DMS 273 (cell line): ENCODE measurements around the gene HDDC3.
"Not testable (repeated sequence)": the region's sequence is repeated elsewhere in the genome, so short reads cannot be mapped to it uniquely, and the experiment has no call there.

Experiments used
- DNase-seq: peaks from one replicate; lab custom pipeline; 2025; ENCODE audit not compliant: unreplicated experiment; lab: John Stamatoyannopoulos, UW

The HDDC3 gene

DNA sequence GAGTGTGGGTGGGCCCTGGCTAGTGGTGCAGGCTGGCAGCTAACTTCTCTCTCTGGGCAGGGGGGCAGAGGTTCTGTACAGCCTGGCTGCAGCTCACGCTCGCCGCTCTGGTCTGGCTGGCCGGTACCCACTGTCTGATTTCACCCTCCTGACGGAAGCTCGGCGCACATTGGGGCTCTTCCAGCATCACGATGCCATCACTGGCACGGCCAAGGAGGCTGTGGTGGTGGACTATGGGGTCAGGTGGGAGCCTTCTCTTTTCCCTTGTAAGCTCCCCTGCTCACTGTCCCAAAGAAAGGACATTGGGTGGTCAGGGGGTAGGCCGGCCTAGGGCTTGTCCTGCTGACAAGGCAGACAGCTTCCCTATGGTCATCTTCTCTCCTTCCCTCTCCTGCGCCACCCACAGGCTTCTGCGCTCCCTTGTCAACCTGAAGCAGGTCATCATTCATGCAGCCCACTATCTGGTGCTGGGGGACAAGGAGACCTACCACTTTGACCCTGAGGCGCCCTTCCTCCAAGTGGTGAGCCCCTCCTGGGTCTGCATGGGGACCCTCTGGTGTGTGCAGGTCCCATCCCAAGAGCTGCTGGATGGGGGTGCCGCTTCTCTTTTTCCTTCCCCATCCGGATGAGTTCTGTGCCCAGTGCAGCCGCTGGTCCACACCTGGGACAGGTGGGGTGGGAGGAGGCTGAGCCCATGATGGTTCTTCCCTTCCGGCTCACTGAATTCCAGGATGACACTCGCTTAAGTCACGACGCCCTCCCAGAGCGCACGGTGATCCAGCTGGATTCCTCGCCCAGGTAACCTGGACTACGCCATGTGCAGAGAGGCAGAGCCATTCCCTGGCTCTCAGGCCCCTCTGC, 21.7 kb downstream of the HDDC3 start:
- DNase-seq, result no peak

DNA sequence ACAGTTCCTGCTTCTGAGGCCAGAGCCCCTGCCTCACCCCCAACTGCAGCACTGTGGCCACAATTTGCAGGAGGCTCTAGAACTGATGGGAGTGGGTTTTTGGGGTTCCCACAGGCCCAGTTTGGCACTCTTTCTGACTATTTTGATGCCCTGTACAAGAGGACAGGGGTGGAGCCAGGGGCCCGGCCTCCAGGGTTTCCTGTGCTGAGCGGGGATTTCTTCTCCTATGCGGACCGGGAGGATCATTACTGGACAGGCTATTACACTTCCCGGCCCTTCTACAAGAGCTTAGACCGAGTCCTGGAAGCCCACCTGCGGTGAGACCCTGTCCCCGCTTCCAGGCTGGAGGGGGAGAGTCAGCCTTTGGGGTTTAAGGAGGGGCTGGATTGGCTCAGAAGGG, 22.4 kb downstream of the HDDC3 start:
- DNase-seq, result no peak

DNA sequence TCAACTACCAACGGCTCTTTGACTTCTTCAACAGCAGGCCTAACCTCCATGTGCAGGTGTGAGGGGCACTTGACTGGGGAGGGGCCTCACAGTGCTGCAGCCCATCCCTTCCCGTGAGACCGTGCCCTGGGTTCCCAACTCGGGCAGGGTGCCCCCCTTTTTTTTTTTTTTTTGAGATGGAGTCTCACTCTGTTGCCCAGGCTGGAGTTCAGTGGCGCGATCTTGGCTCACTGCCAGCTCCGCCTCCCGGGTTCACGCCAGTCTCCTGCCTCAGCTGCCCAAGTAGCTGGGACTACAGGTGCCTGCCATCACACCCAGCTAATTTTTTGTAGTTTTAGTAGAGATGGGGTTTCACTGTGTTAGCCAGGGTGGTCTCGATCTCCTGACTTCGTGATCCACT, 22.9 kb downstream of the HDDC3 start:
- DNase-seq, result not testable (repeated sequence)

DNA sequence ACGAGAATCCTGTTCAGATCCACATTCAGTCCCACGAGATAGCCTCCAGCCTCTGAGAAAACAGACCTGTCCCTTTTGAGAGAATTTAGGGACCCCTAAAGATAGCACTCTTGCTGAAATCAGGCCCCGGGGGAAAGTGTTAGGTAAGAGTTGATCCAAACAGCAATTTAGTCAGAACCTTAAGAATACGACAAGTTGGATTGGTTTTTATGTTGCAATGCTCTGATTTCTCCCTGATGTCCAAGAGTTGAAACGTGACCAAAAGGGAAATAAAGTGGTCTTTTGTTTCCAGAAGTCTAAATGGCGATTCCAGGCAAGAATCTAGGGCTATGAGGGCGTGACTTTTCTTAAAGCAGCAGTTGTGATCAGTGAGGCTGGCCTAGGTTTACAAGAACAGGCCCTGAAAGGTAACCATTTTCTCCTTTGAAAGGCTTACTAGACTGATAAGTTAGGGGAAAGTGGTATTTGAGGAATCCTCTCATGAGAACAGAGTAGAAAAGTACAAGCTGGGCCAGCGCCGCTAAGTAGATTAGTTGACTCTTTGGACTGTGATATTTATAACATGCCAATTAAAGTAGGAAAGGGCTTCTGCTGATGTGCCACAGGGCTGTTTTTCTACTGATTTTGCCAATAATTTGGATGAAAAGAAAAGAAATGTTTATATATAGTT, 24.4 kb downstream of the HDDC3 start:
- DNase-seq, result no peak

DNA sequence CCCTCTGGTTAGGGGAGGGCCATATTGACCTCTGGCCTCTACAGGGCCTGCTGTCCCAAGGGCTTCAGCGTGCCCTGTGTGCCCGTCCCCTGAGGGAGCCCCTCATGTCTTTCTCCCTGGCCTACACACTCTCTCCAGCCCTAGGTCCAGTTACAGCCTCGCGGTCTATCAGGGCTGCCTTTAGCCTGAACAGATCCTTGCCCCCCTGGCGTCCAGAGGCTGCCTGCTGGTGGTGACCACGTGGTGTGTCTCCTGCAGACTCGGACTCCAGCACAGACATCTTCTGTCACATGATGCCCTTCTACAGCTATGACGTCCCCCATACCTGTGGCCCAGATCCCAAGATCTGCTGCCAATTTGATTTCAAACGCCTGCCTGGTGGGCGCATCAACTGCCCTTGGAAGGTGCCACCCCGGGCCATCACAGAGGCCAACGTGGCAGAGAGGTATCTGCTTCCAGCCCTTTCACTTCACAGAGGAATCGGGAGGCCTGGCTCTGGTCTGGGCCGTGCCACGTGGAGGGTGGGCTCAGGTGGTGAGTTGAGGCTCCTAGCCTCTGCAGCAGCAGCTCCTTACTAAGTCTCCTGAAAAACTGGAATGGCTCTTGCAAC, 25.2 kb downstream of the HDDC3 start:
- no peak for DNase-seq

DNA sequence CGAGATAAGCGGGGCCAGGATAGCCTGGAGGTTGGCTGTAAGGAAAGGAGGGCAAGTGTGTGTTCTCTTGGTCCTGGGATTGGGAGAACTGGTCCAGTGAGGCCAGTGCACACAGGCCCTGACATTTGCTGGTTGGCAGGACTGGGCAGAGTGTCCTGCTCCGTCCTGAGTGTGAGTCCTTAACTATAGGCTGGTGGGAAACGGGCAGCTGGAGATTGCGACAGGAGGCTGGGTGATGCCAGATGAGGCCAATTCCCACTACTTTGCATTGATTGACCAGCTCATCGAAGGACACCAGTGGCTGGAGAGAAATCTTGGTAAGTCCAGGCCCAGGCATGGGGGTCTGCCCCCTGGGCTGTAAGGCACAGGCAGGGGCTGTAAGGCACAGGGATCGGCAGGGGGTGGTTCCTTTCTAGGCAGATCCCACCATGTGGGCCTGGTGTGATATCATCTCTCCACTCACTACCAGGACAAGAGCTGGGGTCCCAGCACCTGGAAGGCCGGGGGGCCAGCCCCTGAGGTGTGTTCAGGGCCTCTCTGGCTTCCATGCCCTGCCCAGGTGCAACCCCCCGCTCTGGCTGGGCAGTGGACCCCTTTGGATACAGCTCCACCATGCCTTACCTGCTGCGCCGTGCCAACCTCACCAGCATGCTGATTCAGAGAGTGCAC, 26.0 kb downstream of the HDDC3 start:
- DNase-seq, result no peak

DNA sequence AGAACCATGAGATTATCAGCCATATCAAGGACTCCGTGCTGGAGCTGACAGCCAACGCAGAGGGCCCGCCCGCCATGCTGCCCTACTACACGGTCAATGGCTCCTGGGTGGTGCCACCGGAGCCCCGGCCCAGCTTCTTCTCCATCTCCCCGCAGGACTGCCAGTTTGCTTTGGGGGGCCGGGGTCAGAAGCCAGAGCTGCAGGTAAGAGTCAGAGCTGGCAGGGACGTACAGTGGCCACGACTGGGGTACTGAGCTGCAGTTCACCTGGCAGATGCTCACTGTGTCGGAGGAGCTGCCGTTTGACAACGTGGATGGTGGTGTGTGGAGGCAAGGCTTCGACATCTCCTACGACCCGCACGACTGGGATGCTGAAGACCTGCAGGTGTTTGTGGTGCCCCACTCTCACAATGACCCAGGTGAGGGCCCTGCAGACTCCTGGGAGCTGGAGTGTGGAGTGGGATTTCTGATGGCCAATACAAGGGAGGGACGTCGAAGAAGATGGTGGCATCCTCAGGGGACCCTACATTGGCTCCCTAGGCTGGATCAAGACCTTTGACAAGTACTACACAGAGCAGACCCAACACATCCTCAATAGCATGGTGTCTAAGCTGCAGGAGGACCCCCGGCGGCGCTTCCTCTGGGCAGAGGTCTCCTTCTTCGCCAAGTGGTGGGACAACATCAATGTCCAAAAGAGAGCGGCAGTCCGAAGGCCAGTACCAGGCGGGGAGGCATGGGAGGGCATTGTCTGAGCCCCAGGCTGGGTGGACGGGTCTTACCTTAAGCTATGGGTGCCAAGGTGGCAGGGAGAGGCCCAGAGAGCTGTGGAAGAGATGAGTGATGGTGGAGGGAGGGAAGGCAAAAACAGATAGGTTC, 26.8 kb downstream of the HDDC3 start:
- DNase-seq, result no peak

DNA sequence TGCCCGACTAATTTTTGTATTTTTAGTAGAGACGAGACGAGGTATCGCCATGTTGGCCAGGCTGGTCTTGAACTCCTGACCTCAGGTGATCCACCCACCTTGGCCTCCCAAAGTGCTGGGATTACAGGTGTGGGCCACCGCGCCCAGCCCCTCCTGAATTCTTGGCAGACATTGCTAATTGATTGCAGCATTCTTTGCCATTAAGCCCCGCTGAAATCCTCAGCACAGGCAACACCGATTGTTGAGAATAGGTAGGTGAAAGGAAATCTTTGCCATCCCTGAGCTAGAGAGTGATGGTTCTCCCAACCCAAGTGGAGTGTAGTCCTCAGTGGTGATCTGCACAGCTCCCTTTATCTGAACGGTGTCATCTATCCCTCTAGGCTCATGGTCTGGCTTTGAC, 27.6 kb downstream of the HDDC3 start:
- no peak for DNase-seq

DNA sequence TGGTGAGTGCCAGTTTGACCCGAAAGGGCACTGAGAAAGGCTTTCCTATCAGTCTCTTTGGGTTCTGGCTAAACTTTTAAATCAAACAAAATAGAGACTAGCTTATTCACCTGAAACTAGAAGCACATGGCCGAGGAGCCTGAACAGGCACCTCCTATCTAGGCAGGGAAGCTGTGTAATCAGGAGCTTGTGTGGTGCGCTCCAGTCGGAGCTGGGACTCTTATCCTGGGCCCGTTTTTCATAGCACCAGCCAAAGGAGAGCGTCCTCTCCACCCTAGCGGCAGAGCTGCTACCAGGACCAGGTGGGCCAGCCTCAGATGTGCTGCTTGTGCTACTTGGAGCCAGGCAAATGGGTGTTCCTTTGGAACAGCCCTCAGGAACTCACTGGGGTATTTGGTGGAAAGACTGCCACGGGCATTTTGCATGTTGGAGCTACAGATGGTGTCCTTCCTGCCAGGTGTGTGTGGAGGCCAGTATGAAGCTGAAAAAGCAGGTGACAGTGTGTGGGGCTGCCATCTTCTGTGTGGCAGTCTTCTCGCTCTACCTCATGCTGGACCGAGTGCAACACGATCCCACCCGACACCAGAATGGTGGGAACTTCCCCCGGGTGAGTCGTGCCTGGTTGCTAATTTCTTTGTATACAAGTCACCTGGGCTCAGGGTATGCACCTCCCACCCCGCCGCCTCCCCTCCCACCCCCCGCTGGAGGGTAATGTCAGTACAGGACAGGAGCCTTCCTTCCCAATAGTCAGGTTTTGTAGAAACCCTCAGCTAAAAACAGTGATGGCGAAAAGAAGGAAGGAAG, 28.4 kb downstream of the HDDC3 start:
- DNase-seq, result peak; percentile 22

DNA sequence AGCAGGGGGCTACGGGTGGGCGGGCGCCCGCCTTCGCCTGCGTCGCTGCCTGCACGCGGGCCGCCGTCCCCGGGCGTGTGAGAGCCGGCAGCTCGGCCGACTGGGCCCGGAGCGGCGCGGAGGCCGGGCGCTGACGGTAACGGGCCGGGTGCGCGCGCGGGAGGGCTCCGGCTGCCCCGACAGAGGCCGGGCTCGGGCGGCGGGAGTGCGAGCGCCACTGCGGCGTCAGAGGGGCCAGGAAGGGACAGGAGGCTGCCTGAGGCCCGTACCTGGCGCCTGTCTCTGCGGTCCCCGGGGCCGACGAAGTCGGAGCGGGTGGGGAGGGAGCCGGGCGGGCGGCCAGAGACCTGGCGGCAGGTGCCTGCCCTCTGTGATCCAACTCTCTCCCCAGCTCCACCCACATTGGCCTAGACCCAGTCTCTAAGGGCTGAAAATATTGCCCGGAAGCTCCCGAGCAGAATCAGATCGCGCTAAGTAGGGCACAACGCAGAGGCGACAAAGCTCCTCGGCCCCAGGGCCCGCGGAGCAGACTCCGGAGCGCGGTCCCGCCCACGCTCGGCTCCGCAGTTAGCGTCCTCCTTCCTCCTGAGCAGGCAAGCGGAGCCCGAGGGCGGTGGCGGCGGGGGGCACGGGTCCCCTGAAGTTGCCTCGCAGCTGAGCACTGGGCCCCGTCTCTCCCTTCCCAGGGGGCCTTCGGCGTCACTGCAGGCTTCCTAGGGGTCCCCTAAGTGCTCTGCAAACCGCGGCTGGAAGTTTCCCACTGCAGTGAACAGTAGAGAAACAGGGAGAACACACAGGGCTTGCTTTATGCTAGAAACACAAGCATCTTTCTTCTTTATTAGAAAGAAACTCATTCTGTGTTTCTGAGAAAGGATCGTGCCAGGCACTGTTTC, 29.3 kb downstream of the HDDC3 start, which contains the start of gene MAN2A2:
MAN2A2 (plus strand) TSS at position 463 of the 893 bp plus-strand sequence. CDS start 906 bp downstream, outside the sequence.
- DNase-seq, result peak; percentile 67

DNA sequence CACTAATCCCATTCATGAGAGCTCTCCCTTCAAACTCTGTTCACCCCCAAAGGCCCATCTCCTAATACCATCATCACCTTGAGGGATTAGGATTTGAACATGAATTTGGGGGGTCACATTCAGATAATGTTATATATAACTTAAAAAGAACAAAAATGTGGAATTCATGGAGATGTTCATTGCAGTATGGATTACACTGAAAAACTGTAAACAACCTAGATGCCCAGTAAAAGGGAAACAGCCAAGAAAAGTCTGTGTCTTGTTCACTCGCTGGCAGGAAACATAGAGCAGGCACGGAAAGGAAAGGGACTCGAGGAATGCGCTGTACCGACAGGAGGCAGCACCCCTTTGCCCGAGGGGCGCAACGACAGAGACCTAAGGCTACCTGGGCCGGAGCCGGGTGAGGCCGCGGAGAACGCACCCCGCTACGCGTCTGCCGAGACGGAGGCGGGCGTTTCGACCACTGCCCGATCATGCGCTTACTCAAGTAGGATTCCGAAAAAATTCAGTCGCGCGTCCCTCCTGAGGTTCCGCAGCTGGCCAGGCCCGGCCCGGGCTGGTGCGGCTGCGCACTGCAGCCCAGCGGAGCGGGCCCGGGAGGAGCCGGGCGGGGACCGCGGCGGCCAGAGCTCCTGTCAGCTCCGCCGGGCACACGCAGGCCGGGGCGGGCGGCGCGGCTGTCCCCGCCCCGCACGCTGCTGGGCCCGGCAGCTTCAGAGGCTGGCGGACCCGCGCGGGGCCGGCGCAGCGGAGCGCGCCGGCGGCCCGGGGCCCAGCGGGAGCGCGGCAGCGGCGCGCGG, 30.1 kb downstream of the HDDC3 start:
- DNase-seq, result peak; percentile 85

DNA sequence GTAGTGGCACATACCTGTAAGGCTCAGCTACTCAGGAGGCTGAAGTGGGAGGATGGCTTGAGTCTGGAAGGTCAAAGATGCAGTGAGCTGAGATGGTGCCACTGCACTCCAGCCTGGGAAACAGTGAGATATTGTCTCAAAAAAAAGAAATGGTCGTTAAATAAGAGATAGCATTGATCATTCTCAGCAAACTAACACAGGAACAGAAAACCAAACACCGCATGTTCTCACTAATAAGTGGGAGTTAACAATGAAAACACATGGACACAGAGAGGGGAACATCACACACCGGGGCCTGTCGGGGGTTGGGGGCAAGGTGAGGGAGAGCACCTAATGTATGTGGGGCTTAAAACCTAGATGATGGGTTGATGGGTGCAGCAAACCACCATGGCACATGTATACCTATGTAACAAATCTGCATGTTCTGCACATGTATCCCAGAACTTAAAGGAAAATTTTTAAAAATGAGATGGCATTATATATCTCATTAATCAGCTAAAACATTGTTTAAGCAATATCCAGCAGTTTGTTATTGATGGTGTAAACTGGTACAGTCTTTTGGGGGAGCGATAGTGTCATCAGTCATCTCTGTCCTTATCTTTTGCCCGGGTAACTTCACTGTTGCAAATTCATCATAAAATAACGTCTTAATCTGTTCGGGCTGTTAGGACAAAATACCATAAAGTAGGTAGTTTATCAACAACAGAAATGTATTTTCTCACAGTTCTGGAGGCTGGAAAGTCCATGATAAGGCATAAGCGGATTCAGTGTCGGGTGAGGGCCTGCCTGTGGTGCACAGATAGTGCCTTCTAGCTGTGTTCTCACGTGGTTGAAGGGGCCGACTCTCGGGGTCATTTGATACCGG, 30.9 kb downstream of the HDDC3 start:
- no peak for DNase-seq

DNA sequence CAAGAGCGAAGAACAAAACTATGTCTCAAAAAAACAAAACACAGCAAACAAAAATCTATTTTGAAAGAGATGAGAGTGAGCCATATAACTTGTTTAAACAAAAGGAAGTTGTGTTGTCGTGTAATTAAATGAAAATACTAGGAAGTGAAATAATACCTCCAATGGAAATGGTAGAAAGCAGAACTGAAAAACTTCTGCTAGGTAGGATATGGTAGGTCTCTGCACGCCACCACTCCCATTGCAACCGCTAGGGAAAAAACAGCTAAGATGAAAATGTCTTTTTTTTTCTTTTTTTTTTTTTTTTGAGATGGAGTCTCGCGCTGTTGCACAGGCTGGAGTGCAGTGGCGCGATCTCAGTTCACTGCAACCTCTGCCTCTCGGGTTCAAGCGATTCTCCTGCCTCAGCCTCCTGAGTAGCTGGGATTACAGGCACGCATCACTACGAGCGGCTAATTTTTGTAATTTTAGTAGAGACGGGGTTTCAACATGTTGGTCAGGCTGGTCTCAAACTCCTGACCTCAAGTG, 35.2 kb downstream of the HDDC3 start:
- DNase-seq, result not testable (repeated sequence)

DNA sequence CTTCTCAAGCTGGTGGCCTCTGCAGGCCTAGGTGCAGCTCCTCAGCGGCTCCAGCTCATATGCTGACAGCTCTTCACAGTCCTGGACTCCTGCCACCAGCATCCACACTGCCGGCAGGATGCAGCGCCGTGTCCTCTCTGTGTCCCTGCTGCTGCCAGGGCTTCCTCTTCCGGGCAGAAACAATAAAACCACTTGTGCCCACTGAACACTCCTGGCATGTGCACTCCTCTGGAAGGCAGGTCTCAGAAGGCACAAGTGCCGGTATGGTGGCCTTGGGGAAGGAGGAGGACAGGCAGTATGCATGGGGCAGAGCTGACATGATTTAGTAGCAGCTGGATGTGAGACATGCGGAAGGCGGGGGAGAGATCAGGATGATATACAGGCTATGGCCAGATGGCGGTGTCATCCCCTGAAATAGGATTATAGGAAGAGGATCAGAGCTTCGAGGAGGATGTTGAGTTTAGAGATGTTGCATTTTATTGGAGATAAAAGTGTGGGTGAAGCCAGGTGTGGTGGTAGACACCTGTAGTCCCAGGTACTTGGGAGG, 36.7 kb downstream of the HDDC3 start:
- peak; percentile 59 for DNase-seq

DNA sequence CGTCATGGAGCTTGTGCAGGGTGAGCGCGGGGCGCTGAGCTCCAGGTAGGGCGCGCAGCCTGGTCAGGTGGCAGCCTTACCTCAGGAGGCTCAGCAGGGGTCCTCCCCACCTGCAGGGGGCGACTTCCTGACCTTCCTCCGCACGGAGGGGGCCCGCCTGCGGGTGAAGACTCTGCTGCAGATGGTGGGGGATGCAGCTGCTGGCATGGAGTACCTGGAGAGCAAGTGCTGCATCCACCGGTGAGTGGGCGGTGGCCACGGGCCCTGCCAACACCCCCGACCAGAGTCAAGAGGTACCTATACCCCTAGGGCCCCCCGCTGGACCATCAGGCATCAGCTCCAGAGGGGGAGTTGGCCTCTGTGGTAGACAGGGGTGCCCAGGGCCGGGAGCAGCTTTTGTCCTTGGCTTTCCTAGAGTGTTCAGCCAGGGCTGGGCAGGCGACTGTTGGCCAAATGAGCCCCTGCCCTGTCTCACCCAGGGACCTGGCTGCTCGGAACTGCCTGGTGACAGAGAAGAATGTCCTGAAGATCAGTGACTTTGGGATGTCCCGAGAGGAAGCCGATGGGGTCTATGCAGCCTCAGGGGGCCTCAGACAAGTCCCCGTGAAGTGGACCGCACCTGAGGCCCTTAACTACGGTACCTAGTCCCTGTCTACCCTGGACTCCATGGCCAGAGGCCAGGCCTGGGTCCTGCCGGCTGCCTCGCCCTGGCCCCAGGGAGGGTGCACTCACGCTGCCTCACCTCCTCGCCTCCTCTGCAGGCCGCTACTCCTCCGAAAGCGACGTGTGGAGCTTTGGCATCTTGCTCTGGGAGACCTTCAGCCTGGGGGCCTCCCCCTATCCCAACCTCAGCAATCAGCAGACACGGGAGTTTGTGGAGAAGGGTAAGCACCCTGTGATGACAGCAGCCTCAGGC, 38.9 kb downstream of the HDDC3 start:
- no peak for DNase-seq
